Sigmoid colon (tissue), 7 donors: ENCODE data around the gene RNF125. TPM values are rescaled to one million over a fixed set of nuclear protein-coding genes. Genes with fewer than 3 reads are reported as not detected.
A peak's percentile ranks its signal among the peaks of the same experiment; 100 is the strongest.

Source experiments
- DNase-seq: peaks from one replicate; pipeline ENCODE4 v3.0.0-alpha.2; 2019
- H3K27ac ChIP-seq, 4 donors: fragments of 200-600 bp; sonication (generic); one replicate each; pipeline ENCODE4 v1.5.1; 2016 to 2019; ENCODE audit warnings: mild to moderate bottlenecking in 1 of 4
- H3K27me3 ChIP-seq, 3 donors: fragments of 200-600 bp; sonication (generic); one replicate each; pipeline ENCODE4 v1.5.1; 2019; ENCODE audit warnings: mild to moderate bottlenecking in 1 of 3
- H3K36me3 ChIP-seq, 4 donors: fragments of 200-600 bp; sonication (generic); one replicate each; pipeline ENCODE4 v1.5.1; 2016 to 2019
- H3K4me1 ChIP-seq, 4 donors: fragments of 200-600 bp; sonication (generic); one replicate each; pipeline ENCODE4 v1.5.1; 2017 to 2019
- H3K4me3 ChIP-seq, 4 donors: fragments of 200-600 bp; sonication (generic); one replicate each; pipeline ENCODE4 v1.5.1; 2017 to 2019; ENCODE audit warnings: mild to moderate bottlenecking in 2 of 4, moderate library complexity in 1 of 4
- H3K9me3 ChIP-seq, 4 donors: fragments of 200-600 bp in 3 of 4; sonication (generic) in 3 of 4; one replicate each; pipeline versions ENCODE4 v1.5.1 to v1.6.1; 2013 to 2019
- EP300 ChIP-seq, 4 donors: sonication (generic); formaldehyde crosslinking; IDR thresholded peaks; one replicate each; pipeline ENCODE4 v1.6.1; 2017; ENCODE audit warnings: antibody characterized with exemption in 4 of 4
- POLR2A ChIP-seq, 2 donors: fragments of 450-650 bp; IDR thresholded peaks; one replicate each; pipeline ENCODE4 v1.6.1; 2016; ENCODE audit warnings: antibody characterized with exemption in 2 of 2, mild to moderate bottlenecking in 2 of 2, moderate library complexity in 2 of 2
- POLR2AphosphoS5 ChIP-seq, 4 donors: sonication (generic); formaldehyde crosslinking; IDR thresholded peaks; one replicate each; pipeline ENCODE4 v1.6.1; 2017; ENCODE audit warnings: antibody characterized with exemption in 4 of 4
- WGBS, 2 donors: extraction: QIAGEN DNeasy Blood & Tissue Kit; methylation state at CpG; one replicate each; pipeline ENCODE4 v1.1.7; 2013; 5-methylcytosine and 5-hydroxymethylcytosine counted together
- intact Hi-C: fragments of 100-400 bp; cut with DNase I; formaldehyde crosslinking; loops from one replicate; pipeline ENCODE4 v1.15.1; 2023
- polyA plus RNA-seq, 3 donors: library from polyadenylated mRNA; stranded (reverse); fragments of 200-250 nt; gene quantifications; one replicate each; pipeline ENCODE4 v1.2.3, GENCODE V29; 2013
- total RNA-seq, 4 donors: library from RNA; depleted of rRNA; stranded (reverse); fragments of >200 nt; gene quantifications; one replicate each; pipeline ENCODE4 v1.1.0, GENCODE V29; 2016
- TF ChIP-seq, protein P1 (sequence below), 4 experiments: fragments of 450-650 bp in 3 of 4; fragments of 200-600 bp in 1 of 4; IDR thresholded peaks; one replicate each; pipeline ENCODE4 v1.5.1; 2016 to 2019; ENCODE audit warnings: antibody characterized with exemption in 4 of 4, mild to moderate bottlenecking in 3 of 4, moderate library complexity in 2 of 4
- donor health status: healthy with polysubstance abuse.
- donor health status: Bipolar disorder and iron deficiency.
- donor health status: healthy.

Gene RNF125
- total and polyA plus RNA-seq, 7 donors = 0.95 to 5.9 (median 4.8) TPM

DNA sequence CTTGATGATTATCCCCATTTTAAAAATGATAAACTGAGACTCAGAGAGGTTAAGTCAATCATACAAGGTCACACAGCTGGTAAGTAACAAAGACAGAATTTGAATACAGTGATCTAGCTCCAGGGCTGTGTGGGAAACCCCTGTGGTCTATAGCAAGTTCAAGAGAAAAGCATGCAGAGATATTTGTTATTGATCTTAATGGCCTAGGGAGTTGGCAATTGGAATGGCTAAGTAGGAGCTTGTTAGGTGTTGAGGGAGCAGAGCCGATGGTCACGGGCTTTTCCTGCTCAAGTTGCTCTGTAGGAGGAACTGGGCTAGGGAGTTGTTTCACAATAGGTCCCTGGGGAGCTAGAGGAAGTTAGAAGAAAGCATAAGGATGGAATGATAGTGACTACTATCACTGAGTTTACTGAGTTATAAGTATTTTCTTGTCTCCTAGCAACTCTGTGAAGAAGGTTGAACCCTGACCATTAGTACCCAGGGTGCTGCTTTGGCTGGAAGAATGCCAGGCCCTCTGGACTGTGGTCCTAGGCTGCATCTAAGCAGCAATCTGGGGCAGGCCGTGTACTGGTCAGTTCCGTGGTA, 30.0 kb downstream of the RNF125 start:
- no peaks in the 10 kb centered on the region for H3K27me3 ChIP-seq
- H3K27ac ChIP-seq = peak overlapping the region in 3 of 4 donors; percentile 25 to 37 (median 36)
- H3K4me3 ChIP-seq = no peak overlapping the region
- intact Hi-C loops = no loop called here
- no peaks in the 10 kb centered on the region for H3K36me3 ChIP-seq
- peak; percentile 72 for DNase-seq
- no peaks in the 10 kb centered on the region for H3K4me1 ChIP-seq
- TF ChIP-seq, protein P1, sequence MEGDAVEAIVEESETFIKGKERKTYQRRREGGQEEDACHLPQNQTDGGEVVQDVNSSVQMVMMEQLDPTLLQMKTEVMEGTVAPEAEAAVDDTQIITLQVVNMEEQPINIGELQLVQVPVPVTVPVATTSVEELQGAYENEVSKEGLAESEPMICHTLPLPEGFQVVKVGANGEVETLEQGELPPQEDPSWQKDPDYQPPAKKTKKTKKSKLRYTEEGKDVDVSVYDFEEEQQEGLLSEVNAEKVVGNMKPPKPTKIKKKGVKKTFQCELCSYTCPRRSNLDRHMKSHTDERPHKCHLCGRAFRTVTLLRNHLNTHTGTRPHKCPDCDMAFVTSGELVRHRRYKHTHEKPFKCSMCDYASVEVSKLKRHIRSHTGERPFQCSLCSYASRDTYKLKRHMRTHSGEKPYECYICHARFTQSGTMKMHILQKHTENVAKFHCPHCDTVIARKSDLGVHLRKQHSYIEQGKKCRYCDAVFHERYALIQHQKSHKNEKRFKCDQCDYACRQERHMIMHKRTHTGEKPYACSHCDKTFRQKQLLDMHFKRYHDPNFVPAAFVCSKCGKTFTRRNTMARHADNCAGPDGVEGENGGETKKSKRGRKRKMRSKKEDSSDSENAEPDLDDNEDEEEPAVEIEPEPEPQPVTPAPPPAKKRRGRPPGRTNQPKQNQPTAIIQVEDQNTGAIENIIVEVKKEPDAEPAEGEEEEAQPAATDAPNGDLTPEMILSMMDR (IDR thresholded peaks at IDR 0.05) = no peak
- no peak for TF ChIP-seq EP300 (IDR thresholded peaks at IDR 0.05)
- TF ChIP-seq POLR2A (IDR thresholded peaks at IDR 0.05) = no peak
- TF ChIP-seq POLR2AphosphoS5 (IDR thresholded peaks at IDR 0.05) = no peak
- 56 to 57% methylated on average over 4 of the region's 4 CpGs for WGBS, 2 donors
- H3K9me3 ChIP-seq = no peaks in the 10 kb centered on the region

DNA sequence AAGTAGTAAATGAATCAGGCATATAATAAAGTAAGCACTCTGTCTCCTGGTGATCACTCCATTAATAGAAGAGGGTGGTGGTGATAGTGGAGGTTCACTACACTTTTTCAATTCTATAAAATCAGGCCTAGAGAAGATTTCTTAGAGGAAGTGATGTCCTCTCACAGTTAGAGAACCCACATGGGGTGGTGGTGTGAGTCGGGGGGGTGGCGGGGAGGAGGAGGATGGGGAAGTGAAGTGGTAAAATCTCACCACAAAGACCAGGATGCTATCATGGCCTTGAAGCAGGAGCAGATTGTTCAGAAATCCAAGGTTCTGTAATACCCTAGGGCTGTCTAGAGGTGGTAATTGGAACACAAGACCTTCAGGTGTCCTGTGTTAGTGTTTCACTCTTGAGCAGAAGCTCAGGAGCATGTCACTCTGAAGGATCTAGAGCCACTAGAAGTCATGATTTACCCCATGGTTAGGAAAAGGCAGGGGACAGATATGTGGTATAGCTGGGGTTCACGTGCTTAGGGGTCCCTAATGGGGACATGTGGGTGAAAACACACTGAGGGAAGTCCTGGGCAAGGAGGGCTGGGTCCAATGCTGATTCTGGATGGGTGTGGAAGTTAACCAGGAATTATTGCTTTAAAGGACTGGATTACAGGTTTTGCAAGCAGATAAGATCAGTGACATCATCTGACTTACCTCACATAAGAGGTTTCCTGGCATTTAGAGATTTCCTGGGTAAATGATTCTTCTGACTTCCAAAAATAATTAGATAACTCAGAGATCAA, 31.0 kb downstream of the RNF125 start:
- H3K36me3 ChIP-seq = no peaks in the 10 kb centered on the region
- no peak overlapping the region for H3K4me3 ChIP-seq
- DNase-seq = no peak
- H3K27ac ChIP-seq = peak overlapping the region in 3 of 4 donors; percentile 25 to 37 (median 36)
- H3K27me3 ChIP-seq = no peaks in the 10 kb centered on the region
- no peaks in the 10 kb centered on the region for H3K4me1 ChIP-seq
- intact Hi-C loops = no loop called here
- no peak for TF ChIP-seq POLR2A (IDR thresholded peaks at IDR 0.05)
- TF ChIP-seq, protein P1 (IDR thresholded peaks at IDR 0.05) = no peak
- TF ChIP-seq POLR2AphosphoS5 (IDR thresholded peaks at IDR 0.05) = no peak
- TF ChIP-seq EP300 (IDR thresholded peaks at IDR 0.05) = no peak
- 63 to 65% methylated on average over 3 of the region's 3 CpGs for WGBS, 2 donors
- H3K9me3 ChIP-seq = no peaks in the 10 kb centered on the region

DNA sequence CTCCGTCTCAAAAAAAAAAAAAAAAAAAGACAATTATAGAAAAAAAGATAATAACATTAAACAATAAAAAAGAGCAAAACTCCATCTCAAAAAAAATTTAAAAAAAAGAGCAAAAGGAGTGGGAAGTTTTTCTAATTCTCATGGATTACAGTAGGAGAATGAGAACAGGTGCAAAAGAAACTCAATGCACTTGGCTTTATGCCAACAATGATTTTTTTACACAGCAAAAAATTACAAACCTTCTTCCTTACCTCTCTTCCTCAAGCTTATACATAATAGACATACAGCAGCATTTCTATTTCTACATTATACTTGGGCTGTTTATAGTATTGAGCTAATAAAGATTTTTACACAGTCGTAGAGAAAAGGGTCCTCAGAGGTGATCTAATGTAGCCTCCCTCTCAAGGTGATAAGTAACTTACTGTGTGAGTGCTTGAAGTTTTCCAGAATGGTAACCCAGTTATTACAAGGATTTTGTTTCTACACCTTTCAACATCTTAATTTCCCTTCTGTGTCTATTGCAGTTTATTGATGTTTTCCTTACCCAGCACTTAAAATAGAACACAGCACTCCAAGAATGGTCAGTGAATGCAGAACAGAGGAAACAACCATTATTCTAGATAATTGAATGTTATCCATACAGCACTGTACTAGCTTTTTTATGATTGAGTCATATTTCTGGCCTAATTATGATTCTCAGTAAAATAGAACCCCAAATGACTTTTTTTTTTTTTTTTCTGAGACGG, 38.2 kb downstream of the RNF125 start:
- Histone ChIP-seq H3K4me3 (no peak overlapping the region), H3K4me1 (no peaks in the 10 kb centered on the region), H3K27ac (no peak overlapping the region), H3K36me3 (no peaks in the 10 kb centered on the region), H3K9me3 (no peaks in the 10 kb centered on the region), H3K27me3 (no peaks in the 10 kb centered on the region)
- 50 to 69% methylated on average over 3 of the region's 3 CpGs for WGBS, 2 donors
- DNase-seq = no peak
- TF ChIP-seq, protein P1 (IDR thresholded peaks at IDR 0.05) = no peak
- TF ChIP-seq POLR2AphosphoS5 (IDR thresholded peaks at IDR 0.05) (no peak), POLR2A (IDR thresholded peaks at IDR 0.05) (no peak)
- intact Hi-C loops = no loop called here

DNA sequence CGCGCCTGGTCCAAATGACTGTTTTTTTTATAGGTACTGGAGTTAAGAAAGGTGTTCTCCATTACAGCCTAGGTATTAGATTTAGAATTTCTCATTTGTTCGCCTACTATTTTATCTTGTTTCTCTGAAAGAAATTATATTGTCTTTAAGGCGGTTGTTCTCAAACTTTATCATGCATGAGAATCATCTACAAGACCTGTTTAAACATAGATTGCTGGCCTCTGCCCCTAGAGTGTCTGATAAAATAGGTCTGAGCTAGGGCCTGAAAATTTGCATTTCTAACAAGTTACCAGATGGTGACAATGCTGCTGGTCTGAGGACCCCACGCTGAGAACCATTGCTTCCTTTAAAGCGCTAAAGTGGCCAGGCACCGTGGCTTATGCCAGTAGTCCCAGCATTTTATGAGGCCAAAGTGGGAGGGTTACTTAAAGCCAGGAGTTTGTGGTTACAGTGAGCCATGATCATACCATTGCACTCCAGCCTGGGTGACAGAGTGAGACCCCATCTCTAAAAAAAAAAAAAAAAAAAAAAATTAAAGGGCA, 39.1 kb downstream of the RNF125 start:
- no peaks in the 10 kb centered on the region for H3K36me3 ChIP-seq
- no peaks in the 10 kb centered on the region for H3K27me3 ChIP-seq
- no peak overlapping the region for H3K4me3 ChIP-seq
- WGBS, 2 donors = 84 to 93% methylated on average over 7 of the region's 7 CpGs
- no peaks in the 10 kb centered on the region for H3K4me1 ChIP-seq
- TF ChIP-seq POLR2AphosphoS5 (IDR thresholded peaks at IDR 0.05) = no peak
- TF ChIP-seq, protein P1 (IDR thresholded peaks at IDR 0.05) = no peak
- no peak for TF ChIP-seq POLR2A (IDR thresholded peaks at IDR 0.05)
- TF ChIP-seq EP300 (IDR thresholded peaks at IDR 0.05) = no peak
- no peaks in the 10 kb centered on the region for H3K9me3 ChIP-seq
- no peak overlapping the region for H3K27ac ChIP-seq
- intact Hi-C loops = no loop called here
- no peak for DNase-seq
